ENCODE data around the gene SOX8.

DNA sequence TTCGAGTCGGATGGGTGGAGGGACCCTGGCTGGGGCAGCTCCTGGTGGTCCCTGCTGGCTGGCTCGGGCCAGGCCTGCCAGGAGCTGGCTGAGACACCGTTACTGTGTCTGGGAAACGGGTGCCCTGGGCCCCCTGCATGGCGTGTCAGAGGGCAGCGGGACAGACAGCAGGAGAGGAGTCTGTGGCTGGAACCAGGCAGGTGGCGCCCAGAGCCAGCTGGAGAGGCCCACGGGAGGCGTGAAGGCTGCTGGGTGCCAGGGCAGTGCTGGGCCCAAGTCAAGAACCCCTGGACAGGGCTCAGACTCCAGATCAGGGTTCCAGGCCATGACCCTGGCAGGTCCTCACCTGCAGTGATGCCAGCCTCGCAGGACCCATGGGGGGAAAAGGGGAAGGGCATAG lies 16.6 kb downstream of the SOX8 start:
- no peak for TF ChIP-seq ZNF274 (IDR thresholded peaks at IDR 0.05; ENCODE audit: low read depth, low read length)
- no peak for TF ChIP-seq SUZ12 (IDR thresholded peaks at IDR 0.05; ENCODE audit: extremely low read depth, insufficient read depth, insufficient read length)
